RWPE2 (cell line): ENCODE measurements around the gene APOL1.
"Not testable (repeated sequence)": the region's sequence is repeated elsewhere in the genome, so short reads cannot be mapped to it uniquely, and the experiment has no call there.

Source experiments
- ATAC-seq: fragments of 200-7000 bp; cut with Tn5 transposase; 3 replicates; pipeline ENCODE4 v1.9.1; 2021; ENCODE audit warnings: low read depth
- DNase-seq: peaks from one replicate; pipeline ENCODE4 v3.0.0-alpha.2; 2020; ENCODE audit warnings: low spot score
- H3K27ac ChIP-seq: fragments of 450-650 bp; 2 replicates; pipeline ENCODE4 v1.5.1; 2017; ENCODE audit warnings: mild to moderate bottlenecking; ENCODE audit not compliant: poor library complexity, severe bottlenecking
- H3K27me3 ChIP-seq: fragments of 250-450 bp; sonication (Bioruptor Pico); 2 replicates; pipeline ENCODE4 v1.5.1; 2021; ENCODE audit warnings: mild to moderate bottlenecking, moderate library complexity; ENCODE audit not compliant: insufficient read depth, poor library complexity, severe bottlenecking
- H3K36me3 ChIP-seq: fragments of 250-450 bp; sonication (Bioruptor Pico); 2 replicates; pipeline ENCODE4 v1.5.1; 2020; ENCODE audit warnings: low read depth, mild to moderate bottlenecking, moderate library complexity
- H3K4me1 ChIP-seq: fragments of 250-450 bp; sonication (Bioruptor Pico); 2 replicates; pipeline ENCODE4 v1.5.1; 2021; ENCODE audit warnings: mild to moderate bottlenecking, moderate library complexity; ENCODE audit not compliant: insufficient read depth, poor library complexity, severe bottlenecking
- H3K4me3 ChIP-seq: fragments of 250-450 bp; sonication (Bioruptor Pico); 2 replicates; pipeline ENCODE4 v1.5.1; 2021; ENCODE audit warnings: mild to moderate bottlenecking, moderate library complexity; ENCODE audit not compliant: severe bottlenecking
- H3K9me3 ChIP-seq: fragments of 250-450 bp; sonication (Bioruptor Pico); 2 replicates; pipeline ENCODE4 v1.5.1; 2021; ENCODE audit warnings: mild to moderate bottlenecking, moderate library complexity; ENCODE audit not compliant: severe bottlenecking
- TF ChIP-seq, protein P1 (sequence below): fragments of 450-650 bp; IDR thresholded peaks from one replicate; pipeline ENCODE4 v1.5.1; 2017; ENCODE audit warnings: mild to moderate bottlenecking, moderate library complexity; ENCODE audit not compliant: poor library complexity, severe bottlenecking

The APOL1 gene, protein sequence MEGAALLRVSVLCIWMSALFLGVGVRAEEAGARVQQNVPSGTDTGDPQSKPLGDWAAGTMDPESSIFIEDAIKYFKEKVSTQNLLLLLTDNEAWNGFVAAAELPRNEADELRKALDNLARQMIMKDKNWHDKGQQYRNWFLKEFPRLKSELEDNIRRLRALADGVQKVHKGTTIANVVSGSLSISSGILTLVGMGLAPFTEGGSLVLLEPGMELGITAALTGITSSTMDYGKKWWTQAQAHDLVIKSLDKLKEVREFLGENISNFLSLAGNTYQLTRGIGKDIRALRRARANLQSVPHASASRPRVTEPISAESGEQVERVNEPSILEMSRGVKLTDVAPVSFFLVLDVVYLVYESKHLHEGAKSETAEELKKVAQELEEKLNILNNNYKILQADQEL

DNA sequence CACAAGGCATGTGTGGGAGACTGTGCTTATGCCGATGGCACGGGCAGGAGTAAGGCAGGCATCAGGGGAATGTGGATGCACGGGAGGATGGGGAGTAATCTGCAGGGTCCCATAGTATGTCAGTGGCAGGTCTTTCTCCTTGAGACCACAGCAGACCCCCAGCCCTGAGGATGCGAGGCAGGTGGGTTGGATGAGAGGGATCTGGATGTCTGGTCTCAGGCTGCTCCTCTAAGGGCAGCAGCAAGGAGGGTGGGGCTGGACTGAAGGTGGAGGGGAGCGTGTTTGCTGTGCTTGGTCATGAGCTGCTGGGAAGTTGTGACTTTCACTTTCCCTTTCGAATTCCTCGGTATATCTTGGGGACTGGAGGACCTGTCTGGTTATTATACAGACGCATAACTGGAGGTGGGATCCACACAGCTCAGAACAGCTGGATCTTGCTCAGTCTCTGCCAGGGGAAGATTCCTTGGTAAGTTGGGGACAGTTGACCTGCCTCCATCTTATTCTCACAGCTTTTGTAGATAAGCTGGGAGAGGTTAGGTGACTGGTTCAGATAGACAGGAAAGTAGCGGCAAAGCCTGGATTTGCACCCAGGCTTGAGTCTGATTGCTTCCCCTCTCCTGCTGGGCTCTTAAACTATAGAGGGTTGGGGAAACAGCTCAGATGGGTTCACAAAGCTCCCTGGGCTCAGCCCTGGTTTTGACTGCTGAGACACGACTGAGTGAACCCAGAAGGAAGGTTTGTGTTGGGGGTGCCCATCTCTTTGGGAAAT, at the start of gene APOL1:
Gene APOL1, plus strand, starts transcription at position 380 of the 769 bp plus-strand sequence. CDS start 1,823 bp downstream, outside the sequence.
- no peaks in the 10 kb centered on the region for H3K36me3 ChIP-seq
- H3K4me3 ChIP-seq, result peak within 1 kb of the TSS; percentile 6
- no peaks in the 10 kb centered on the region for H3K4me1 ChIP-seq
- no peaks in the 10 kb centered on the region for H3K9me3 ChIP-seq
- ATAC-seq (peak; percentile 73), DNase-seq (no peak)
- TF ChIP-seq, protein P1, sequence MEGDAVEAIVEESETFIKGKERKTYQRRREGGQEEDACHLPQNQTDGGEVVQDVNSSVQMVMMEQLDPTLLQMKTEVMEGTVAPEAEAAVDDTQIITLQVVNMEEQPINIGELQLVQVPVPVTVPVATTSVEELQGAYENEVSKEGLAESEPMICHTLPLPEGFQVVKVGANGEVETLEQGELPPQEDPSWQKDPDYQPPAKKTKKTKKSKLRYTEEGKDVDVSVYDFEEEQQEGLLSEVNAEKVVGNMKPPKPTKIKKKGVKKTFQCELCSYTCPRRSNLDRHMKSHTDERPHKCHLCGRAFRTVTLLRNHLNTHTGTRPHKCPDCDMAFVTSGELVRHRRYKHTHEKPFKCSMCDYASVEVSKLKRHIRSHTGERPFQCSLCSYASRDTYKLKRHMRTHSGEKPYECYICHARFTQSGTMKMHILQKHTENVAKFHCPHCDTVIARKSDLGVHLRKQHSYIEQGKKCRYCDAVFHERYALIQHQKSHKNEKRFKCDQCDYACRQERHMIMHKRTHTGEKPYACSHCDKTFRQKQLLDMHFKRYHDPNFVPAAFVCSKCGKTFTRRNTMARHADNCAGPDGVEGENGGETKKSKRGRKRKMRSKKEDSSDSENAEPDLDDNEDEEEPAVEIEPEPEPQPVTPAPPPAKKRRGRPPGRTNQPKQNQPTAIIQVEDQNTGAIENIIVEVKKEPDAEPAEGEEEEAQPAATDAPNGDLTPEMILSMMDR, result no peak
- no peak within 1 kb of the TSS for H3K27ac ChIP-seq
- H3K27me3 ChIP-seq, result no peaks in the 10 kb centered on the region

DNA sequence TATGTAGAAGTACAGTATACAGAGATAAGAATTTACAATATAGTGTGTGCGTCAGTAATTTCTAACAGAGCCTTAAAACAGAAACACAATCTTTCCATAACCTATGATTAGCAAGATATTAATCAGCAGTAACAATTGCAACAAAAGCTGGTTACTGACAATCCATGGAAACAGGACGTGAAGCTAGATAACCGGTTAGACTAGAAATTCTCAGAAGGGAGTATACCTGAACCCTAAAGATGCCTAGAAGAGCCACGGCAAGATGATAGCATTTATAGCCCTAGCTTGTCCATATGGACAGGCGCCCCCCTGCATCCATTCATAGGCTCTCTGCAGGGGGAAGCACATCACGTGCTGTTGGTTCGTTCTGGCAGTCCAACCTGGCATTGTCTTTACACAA, 49.5 kb upstream of the APOL1 start:
- not testable (repeated sequence) for H3K27me3 ChIP-seq, H3K27ac ChIP-seq, H3K9me3 ChIP-seq, H3K36me3 ChIP-seq, H3K4me1 ChIP-seq, ATAC-seq, H3K4me3 ChIP-seq, DNase-seq

DNA sequence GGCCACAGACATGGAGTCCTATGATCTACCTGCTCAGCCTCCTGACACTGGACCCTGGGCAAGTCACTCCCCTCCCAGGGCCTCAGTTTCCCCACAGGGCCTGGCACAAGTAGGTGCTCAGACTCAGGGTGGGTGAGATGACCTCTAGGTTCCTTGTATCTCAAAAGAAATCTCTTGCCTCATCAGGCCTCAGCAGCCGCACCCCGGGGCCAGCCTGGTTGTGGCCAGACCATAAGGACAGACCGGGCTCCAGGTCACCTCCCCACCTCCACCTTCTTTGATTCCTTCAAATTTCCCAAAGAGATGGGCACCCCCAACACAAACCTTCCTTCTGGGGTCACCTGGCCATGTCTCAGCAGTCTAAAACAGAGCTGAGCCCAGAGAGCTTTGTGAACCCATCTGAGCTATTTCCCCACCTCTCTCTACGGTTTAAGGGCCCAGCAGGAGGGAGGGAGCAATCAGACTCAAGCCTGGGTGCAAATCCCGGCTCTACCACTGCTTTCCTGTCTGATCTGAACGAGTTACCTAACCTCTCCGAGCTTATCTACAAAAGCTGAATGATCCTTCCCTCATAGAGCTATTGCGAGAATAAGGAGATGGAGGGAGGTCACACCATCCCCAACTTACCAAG, 48.8 kb upstream of the APOL1 start:
- Histone ChIP-seq H3K9me3 (no peaks in the 10 kb centered on the region), H3K4me1 (peaks cover 9% of the 10 kb centered on the region), H3K4me3 (no peak overlapping the region), H3K27me3 (no peaks in the 10 kb centered on the region), H3K36me3 (no peaks in the 10 kb centered on the region), H3K27ac (no peak overlapping the region)
- ATAC-seq (no peak), DNase-seq (no peak)
- TF ChIP-seq, protein P1, result no peak

DNA sequence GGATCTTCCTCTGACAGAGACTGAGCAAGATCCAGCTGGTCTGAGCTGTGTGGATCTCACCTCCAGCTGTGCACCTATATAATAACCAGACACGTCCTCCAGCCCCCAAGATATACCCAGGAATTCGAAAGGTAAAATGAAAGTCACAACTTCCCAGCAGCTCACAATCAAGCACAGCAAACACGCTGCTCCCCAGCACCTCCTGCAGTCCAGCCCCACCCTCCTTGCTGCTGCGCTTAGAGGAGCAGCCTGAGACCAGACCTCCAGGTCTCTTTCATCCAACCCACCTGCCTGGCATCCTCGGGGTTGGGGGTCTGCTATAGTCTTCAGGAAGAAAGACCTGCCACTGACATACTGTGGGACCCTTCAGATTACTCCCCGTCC, 48.3 kb upstream of the APOL1 start:
- no peak for ATAC-seq
- TF ChIP-seq, protein P1, result no peak

DNA sequence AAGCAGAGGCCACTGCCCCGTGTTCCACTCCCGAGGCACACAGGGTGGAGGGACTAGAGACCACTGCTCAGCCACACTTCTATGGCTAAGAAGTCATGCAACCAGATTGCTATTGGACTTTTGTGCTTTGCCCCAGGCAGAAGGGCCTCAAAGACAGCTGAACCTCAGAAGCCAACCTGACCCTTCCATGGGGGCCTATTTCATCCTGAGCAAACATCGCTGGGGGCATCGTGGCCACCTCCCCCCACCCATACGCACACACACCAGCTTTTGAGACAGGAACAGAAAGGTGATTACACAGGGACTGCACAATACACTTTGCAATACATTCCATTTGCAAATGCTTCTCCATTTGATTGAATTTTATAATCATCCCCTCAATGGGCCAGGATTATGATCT, 47.4 kb upstream of the APOL1 start:
- H3K27ac ChIP-seq, H3K4me3 ChIP-seq, H3K4me1 ChIP-seq, H3K9me3 ChIP-seq, ATAC-seq, H3K27me3 ChIP-seq, DNase-seq, H3K36me3 ChIP-seq: not testable (repeated sequence)

More for the DNA sequence above, 48.3 kb upstream of the APOL1 start:
- H3K9me3 ChIP-seq, result no peaks in the 10 kb centered on the region
- H3K4me1 ChIP-seq, result peaks cover 9% of the 10 kb centered on the region
- H3K27ac ChIP-seq, result no peak overlapping the region
- H3K36me3 ChIP-seq, result no peaks in the 10 kb centered on the region
- DNase-seq, result no peak
- H3K27me3 ChIP-seq, result no peaks in the 10 kb centered on the region
- H3K4me3 ChIP-seq, result no peak overlapping the region
